Stimulated activated CD4-positive, alpha-beta T cell treated with anti-CD3 and anti-CD28 coated beads, TNF-alpha, amount 100 ng/mL, for 48 hours (primary cell): ENCODE measurements around the gene MGMT.

Experiments used
- DNase-seq, 3 donors: peaks; one replicate each; pipeline ENCODE4 v3.0.0-alpha.2; 2020; ENCODE audit warnings: low read depth in 3 of 3

MGMT gene

DNA sequence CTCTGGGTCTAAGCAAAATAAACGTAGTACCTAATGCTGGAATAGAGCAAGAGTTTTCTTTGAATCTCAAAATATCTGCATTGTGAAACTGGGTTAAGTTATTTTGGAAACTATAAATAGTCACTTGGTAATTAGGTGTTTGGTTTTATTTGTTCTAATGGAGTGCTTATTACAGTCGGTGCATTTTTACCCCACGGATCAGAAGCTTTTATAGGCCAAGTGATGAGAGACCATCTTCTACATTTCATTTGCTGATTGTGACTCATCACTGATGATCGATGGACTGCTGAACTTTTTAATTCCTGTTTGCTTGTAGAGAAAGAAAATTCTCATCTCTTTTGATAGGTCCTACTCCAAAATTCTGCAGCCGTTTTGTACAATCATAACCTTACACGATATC, 28.2 kb downstream of the MGMT start:
- no peak for DNase-seq

DNA sequence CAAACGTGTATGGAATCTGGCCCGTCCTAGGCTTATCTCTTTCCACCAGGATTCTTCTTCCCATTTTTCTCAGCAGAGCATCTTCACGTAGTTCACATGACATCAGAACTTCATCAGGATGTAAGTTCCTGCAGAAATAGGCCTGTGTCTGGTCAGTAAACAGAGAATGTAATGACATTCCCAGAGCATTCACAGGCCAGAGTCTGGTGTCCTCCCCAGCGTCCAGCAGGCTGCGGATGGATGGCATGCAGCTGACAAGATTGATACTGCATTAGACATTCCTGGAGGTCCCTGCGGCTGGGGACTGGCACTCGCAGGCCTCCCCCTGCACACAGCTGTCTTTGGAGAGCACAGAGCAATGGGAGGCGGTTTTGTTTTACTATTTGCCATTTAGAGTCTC, 28.7 kb downstream of the MGMT start:
- DNase-seq, result no peak

DNA sequence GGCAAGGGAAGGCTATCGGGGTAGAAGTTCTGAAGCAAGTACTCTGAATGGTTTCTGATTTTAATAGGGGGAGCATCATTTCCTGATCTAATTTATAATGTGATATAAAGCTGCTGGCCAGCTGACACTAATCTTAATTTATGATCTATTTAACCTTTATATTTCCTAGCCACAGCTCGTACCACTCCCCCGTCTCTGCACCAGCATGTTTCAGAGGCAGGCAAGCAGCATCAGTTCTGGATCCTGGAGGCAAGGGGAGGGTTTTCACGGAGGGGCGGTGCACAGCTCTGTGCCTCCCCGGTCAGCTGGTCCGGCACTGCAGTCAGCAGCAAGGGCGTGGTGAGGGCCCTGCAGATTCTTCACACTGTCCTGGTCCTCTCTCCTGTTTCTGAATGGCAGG, 30.0 kb downstream of the MGMT start:
- no peak for DNase-seq

DNA sequence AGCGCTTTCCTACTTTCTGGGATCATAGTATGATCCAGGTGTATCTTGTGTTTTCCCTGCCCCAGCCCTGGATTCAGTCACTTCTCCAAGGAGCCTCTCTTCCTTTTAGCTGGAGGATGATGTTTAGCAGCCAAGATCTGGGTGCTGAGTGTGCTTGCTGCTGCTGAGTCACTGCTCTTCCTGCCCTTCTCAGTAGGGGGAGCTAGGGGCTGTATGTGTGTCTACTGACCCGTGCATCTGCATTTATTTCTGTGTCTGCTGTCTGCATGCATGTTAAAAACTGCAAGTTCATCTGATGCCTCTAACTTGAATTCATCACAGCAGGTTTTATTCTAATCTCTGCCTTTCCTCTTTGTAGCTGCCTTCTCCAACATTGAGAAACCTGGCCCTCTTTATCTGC, 31.6 kb downstream of the MGMT start:
- DNase-seq, result no peak

DNA sequence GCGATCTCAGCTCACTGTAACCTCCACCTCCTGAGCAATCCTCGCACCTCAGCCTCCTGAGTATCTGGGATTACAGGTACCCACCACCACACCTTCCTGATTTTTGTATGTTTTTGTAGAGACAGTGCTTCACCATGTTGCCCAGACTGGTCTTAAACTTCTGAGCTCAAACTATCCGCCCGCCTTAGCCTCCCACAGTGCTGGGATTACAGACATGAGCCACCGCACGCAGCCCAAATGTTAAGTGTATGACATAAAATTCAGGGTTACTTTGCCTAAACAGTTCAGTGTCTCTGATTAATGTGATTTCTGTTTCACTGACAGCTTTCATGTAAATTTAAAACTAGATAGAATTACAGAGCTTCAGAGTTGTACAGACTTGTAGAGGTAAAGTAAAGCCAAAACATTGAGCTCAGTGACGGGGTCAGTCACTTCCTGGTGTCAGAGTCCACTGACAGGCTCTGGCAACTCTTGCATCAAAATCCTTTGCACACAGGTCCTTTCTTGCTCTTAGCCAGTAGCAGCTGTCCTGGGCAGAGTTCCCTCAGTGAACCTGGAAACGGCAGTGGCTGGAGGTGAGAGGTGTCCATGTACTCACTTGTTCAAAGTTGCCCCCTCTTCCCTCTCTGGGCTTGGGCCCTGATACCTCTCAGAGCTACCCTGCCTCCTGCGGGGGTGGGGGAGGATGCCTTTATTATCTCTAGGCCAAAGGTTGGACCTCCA, 33.7 kb downstream of the MGMT start:
- DNase-seq, result no peak

DNA sequence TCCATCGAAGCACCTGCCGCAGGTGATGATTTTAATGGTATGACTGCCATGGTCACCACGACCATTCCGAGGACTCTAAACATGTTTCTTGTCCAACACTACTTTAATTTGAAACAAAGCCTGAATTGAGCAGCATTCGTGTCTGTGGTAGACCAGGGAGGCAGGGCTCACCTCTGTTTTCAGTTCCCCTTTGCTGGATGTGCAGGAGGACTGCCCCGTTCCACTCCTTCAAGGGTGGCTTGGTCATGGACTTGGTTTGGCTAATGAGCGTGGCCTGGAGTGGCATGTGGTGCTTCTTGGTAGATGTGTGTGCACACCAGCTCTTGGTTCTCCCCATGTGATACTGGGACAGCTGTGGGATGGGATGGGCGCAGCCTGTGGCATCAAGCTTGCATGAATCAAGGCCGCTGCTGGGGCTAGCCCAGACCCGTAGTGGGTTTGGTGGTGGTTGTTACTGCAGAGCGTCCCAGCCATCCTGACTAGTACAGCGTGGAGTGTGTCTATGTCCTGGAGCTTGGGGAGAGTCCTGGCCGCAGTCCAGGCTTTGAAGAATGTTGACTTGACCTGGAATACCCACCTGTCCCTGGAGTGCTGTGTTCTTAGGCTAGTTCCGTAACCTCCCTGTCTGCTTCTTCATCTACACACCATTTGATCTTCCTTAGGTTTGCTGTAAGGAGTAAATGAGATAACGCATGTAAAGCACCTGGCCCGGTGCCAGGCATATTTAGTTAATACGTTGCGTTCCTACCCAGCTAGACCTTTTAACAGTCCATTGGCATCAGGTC, 34.8 kb downstream of the MGMT start:
- DNase-seq, result no peak

DNA sequence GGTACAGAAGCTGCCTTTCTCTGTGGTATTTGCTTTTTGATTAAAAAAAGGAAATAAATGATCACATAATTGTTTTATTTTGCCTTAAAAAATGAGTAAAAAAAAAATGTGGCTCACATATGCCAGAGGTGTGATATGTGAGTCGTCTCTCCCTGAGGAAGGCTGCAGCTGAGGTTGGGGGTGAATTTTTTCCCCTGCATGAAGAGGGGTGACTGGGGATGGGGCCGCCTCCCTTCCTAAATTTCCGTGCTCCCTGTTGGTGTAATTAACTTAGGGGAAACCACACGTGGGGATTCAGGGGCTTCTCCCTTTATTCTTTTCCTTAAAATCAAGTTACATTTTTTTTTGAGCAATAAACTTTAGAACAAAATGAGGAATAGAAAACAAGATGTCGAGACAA, 35.4 kb downstream of the MGMT start:
- DNase-seq, result no peak

DNA sequence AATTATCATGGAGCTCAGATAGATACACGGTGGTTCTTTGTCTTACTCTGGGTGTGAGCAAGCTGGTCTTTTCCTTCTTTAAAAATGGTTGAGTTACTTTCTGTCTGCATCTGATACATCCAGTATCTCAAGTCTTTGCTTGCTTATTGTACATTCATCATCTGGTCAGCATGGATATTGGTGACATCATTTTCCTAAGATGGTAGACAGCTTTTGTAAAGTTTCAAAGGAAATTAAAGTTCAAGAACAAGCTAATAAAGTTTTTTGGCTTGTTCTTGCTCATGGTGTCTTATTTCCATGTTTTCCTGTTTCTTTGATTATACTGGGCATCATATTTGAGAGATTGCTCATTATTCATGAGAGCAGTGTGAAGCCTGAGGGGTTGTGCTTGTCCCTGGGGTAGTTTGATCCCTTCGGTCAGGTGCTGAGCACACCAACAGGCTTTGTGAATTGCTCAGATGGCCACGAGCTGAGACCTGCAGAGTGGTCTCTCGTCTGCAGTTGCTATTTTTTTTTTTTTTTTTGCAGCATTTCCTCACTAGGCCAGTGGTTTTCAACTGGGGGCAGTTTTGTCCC, 38.5 kb downstream of the MGMT start:
- DNase-seq, result no peak

DNA sequence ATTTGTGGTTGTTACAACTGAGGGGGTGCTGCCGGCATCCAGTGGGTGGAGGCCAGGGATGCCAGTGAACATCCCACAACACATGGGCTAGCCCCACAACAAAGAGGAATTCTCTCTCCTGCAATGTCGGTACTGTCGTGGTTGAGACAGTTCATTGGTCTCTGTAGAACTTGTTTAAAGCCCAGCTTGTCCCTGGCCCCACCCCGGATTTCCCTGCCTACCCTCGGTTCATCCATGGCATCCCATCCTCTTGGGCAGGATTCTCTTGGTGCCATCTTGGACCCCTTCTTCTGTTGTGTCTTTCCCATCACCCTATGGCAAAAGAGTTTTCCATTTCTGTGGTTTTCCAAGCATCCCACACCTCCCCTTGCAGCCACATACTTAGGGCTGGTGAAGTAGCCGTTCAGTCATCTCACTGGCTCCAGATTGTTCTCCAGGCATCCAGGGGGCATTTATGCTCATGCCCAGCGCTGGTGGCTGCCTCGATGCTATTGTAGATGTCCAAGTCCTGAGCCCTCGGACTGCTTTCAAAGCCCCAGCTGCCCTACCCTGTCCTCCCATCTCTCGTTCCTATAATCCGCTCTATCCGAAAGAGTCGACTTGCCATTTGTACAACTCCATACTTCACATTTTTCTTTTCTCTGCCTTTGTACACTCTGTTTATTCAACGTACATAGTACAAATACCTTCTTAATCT, 39.2 kb downstream of the MGMT start:
- DNase-seq, result no peak

DNA sequence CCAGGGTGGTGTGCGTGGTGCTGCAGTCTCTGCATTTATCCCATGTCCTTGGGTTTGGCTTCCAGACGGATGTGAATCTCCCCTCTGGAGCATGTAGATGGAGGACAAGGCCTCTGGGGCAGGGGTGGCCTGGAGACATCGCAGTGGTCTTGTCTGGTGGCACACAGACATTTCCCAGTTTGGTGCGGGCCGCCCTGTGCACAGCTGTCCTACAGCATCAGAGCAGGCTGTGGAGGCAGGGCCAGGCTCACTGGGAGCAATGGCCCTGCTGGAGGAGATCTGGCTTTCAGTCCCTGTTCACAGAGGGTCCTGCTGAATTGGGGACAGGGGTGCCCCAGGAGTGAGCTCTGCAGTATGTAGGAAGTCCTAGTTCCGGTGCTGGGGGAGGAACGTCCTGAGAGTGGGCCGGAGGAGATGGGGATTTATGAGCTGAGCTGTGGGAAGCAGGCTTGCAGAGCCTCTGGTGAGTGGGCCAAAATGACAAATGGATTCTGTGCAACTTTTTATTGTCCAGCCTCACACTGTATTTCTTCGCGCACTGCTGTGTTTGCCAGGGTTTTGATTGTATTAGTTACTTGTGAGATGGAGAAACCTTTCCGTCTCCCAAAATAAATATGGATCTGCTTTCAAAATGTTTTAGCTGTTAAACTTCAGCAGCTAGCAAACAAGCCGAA, 40.3 kb downstream of the MGMT start:
- DNase-seq, result no peak

DNA sequence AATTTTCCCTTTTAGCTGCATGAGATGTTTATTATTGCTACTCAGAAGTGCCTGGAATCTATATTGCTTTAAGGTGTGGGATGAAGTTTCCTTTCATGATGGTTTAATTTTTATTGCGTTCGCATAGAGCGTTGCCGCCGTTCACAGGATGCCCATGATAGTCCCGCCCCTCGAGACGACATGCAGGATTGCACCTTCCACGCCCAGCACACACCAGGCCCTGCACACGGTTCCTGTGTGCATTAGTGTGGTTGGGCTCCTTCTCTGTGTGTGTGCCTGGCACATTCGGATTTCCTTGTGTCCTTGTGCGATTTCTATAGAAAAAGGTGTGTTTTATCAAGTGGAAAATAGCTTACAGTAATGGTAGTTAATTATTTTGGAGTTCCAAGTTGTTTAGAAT, 42.1 kb downstream of the MGMT start:
- no peak for DNase-seq

DNA sequence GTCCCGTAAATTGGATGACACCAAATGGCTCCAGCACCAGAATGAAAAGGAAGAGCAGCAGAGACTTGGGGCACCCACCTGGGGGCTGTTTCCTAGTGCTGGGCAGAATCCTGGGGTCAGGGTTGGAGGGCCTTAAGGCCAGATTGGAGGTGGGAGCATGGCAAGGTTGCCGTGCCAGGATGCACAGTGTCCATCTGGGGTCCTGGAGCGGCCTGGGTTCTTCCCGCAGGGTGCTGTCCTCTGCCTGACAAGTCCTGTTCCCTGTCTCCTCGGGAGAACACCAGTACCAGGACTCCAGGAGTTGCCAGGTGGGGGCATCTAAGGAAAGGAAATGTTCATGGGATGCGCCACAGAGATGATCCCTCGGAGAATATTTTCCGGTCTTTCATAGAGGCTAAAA, 42.8 kb downstream of the MGMT start:
- DNase-seq, result no peak

DNA sequence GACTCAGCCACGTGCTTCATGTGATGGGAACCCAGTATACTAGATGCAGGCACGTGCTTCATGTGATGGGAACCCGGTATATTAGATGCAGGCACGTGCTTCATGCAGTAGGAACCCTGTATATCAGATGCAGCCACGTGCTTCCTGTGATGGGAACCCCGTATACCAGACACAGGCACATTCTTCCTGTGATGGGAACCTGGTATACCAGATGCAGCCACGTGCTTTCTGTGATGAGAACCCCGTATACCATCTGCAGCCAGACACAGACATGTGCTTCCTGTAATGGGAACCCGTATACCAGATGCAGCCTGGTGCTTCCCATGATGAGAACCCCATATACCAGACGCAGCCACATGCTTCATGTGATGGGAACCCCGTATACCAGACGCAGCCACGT, 44.0 kb downstream of the MGMT start:
- no peak for DNase-seq

DNA sequence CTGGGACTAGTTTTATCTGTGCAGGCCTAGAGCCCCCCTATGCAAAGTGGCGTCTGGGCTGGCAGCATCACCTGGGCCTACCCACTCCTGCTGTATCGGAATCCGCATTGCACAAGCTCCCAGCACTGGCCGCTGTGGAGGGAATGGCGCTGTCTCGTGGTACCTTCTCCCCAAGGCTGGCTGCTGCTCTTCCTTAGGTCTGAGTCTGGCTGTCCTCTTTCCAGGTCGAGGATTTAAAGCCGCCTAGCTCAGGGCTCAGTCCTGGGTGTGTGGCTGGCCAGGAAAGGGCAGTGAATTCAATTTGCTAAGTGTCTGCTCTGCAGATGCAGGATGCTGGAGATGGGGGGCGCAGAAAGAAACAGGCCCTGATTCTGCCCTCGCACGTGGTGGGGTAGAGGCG, 44.7 kb downstream of the MGMT start:
- DNase-seq, result no peak

DNA sequence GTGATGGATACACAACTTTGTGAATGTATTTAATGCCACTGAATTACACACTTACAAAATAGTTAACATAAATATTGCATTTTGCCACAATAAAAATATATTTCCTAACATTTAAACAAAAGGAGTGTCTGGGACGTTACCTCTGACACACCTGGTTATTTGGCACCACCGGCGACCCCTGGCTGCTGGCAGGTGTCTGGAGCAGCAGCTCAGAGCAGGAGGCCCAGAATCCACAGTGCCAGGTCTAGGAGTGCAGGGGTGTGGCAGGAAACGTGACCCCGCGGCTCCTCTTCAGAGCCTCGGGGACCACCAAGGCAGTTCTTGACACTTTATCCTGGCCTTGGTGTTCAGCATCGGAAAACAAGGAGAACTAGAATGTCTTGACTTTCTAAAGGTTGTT, 46.3 kb downstream of the MGMT start:
- DNase-seq, result no peak

DNA sequence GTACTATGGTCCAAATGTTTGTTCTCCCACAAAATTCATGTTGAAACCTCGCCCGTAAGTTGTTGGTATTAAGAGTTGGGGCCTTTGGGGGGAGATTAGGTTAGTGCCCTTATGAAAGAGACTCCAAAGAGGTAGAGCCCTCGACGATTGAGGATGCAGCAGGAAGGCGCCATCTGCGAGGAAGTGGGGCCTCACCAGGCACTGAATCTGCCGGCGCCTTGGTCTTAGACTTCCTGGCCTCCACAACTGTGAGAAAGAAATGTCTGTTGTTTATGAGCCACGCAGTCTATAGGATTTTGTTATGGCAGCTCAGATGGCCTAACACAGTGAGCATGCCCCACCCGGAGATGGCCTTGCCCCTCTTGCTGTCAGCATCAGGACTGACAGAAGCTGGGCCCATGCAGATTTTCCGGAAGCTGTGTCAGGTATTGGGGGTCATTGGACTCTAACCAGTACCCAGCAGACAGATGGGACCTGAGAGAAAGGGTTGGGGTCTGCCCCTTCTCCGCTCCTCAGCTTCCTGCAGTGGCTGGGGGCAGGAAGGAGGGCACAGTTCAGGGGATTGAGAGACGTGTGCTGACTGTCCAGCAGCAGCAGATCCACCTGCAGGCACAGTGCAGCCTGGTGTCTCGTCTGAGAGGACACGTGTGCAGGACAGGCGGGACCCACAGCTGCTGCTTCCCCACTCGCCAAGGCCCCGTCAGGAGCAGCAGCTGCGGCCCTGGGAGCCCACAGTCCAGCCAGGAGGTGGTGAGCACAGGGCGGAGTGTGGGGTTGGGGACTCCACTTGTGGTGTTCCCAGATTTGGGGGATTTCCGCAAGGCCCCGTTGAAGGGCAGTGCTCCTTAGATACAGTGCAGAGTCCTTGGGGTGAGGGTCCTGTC, 47.8 kb downstream of the MGMT start:
- DNase-seq, result no peak

DNA sequence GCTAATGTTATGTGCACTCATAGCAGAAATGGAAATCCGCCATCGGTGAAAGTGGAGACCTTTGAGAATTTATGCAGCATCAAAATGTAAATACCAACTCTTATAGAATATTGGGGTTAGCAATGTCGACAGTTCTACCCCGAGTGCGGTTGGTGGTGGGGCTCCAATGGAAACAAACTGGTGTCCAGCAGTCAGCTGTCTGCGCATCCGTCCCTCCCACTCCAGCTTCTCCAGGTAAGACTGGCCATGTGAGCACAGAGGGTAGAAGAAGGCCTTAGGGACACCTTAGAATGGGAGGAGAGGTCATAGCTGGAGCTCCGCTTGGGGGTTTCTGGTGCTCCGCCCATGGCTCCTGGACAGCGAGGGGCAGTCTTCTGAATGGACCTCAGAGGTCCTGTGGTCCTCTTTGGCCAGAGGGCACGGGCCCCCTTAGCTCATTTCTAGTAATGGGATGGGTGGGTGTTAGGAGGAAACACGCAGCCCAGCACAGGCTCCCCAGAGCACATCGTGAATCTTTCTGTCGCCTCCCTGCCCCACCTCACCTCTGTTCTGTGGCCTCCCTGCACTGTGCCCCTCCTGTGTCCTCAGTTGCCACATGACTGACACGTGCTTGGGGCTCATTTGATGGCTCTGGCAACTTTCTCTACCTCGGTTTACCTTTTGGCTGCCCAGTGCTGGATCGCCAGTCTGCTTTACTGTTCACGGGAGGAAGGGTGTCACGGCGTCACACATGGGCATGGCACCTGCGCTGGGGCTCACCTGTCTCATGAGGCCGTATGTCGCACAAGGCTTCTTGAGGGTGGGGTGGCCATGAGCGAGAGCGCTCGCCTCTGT, 50.0 kb downstream of the MGMT start:
- no peak for DNase-seq

DNA sequence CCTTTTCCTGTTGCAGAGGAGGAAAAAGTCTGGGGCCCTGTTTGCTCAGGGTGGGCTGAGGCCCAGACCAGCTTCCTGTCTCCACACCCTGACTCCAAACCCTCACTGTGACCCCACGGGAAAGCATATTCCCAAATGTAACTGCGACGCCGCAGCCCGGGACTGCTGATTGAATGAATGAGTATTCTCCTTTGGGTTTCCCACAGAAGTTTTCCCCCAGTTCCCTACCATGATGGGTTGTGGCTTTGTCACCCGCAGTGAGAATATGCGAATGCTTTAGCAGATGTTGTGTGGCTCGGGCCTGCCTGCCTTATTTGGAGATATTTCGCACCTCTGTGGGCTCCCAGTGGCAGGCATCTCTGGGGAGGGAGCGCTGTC, 50.6 kb downstream of the MGMT start:
- DNase-seq, result no peak

DNA sequence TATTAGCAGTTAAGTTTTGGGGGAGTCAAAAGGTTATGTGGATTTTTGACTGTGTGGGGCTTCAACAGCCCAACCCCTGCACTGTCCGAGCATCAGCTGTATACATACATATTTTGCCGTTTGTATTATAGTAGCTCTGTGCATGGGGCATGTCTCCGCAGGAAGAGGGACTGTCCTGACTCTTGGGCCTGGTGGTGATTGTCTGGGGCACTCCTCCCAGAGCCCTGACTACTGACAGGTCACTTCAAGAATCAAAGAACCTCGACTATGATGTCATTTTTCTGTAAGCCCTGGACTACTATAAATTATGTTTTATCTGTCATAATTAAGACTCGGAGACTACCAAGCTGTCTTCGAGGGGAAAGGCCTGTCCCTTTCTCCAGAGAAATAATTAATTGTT, 51.8 kb downstream of the MGMT start:
- no peak for DNase-seq

DNA sequence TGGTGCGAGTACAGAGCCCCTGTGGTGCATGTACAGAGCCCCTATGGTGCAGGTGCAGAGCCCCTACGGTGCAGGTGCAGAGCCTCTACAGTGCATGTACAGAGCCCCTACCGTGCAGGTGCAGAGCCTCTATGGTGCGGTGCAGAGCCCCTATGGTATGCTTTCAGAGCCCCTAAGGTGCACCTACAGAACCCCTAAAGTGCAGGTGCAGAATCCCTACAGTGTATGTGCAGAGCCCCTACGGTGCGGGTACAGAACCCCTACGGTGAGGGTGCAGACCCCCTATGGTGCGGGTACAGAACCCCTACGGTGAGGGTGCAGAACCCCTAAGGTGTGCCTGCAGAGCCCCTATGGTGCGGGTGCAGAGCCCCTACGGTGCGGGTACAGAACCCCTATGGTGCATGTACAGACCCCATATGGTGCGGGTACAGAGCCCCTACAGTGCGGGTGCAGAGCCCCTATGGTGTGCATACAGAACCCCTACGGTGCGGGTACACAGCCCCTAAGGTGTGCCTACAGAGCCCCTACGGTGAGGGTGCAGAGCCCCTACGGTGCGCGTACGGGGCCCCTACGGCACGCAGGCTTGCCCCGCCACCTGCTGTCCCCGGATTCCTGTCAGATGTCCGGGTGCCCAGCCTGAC, 53.5 kb downstream of the MGMT start:
- no peak for DNase-seq
